Panc1 (cell line): Measurements from ENCODE around the gene CCNG2. TPM values are rescaled to one million over a fixed set of nuclear protein-coding genes. Genes with fewer than 3 reads are reported as not detected.

ENCODE experiments used
- ATAC-seq: fragments of 200-7000 bp; cut with Tn5 transposase; 2 replicates; pipeline ENCODE4 v1.9.1; 2020; ENCODE audit warnings: mild to moderate bottlenecking, moderate library complexity
- BruUV-seq: library from RNA; stranded (reverse); fragments of 400-500 nt; replicated peaks from 2 replicates; lab custom pipeline; 2021; lab: Mats Ljungman, UMichigan
- CTCF ChIA-PET: fragments of 300-600 bp; sonication (Branson Sonifier 250); formaldehyde crosslinking; loops from one replicate; lab custom pipeline; 2022; ENCODE audit warnings: antibody characterized with exemption; lab: Charles Lee
- POLR2A ChIA-PET: fragments of 300-600 bp; sonication (Branson Sonifier 250); formaldehyde crosslinking; loops from one replicate; lab custom pipeline; 2022; ENCODE audit warnings: antibody characterized with exemption; lab: Charles Lee
- DNase-seq: peaks from one replicate; pipeline ENCODE4 v3.0.0-alpha.2; 2010; ENCODE audit warnings: low read depth, low spot score
- H3K27ac ChIP-seq: 2 replicates; pipeline ENCODE4 v1.5.1; 2011; ENCODE audit warnings: mild to moderate bottlenecking, low read length, inconsistent platforms
- H3K27me3 ChIP-seq: fragments of 200-500 bp; sonication (Bioruptor generic); 2 replicates; pipeline ENCODE4 v1.6.0; 2014; ENCODE audit warnings: low read length, inconsistent platforms; ENCODE audit not compliant: control insufficient read depth, insufficient read depth
- H3K36me3 ChIP-seq: fragments of 200-500 bp; sonication (Bioruptor generic); 2 replicates; pipeline ENCODE4 v1.5.1; 2014; ENCODE audit warnings: inconsistent platforms, mild to moderate bottlenecking, low read length, moderate library complexity; ENCODE audit not compliant: control insufficient read depth, insufficient read depth
- H3K4me1 ChIP-seq: 2 replicates; pipeline ENCODE4 v1.5.1; 2011; ENCODE audit warnings: inconsistent platforms, mild to moderate bottlenecking, low read length, moderate library complexity; ENCODE audit not compliant: control insufficient read depth, insufficient read depth
- H3K4me3 ChIP-seq, 2 experiments: 2 replicates each; pipeline ENCODE4 v1.5.1; 2011 to 2012; ENCODE audit warnings: low read depth in 2 of 2, low read length in 2 of 2, mild to moderate bottlenecking in 2 of 2, inconsistent platforms in 1 of 2, moderate library complexity in 1 of 2
- H3K9me3 ChIP-seq: fragments of 200-500 bp; sonication (Bioruptor generic); 2 replicates; pipeline ENCODE4 v1.5.1; 2014; ENCODE audit warnings: low read depth, mild to moderate bottlenecking, inconsistent platforms, low read length, moderate library complexity; ENCODE audit not compliant: control insufficient read depth, insufficient read depth
- POLR2AphosphoS5 ChIP-seq: IDR thresholded peaks from 2 replicates; pipeline ENCODE4 v1.6.1; 2012; ENCODE audit warnings: mild to moderate bottlenecking, low read depth, low read length, moderate library complexity
- SIN3A ChIP-seq: IDR thresholded peaks from 2 replicates; pipeline ENCODE4 v1.6.1; 2012; ENCODE audit warnings: low read depth, mild to moderate bottlenecking, low read length, moderate library complexity, borderline replicate concordance; ENCODE audit not compliant: insufficient read depth
- TCF7L2 ChIP-seq: IDR thresholded peaks from 2 replicates; pipeline ENCODE4 v1.6.1; 2011; ENCODE audit warnings: mild to moderate bottlenecking, low read depth, low read length, inconsistent platforms
- in situ Hi-C: cut with HindIII; loops from 2 replicates; pipeline ENCODE4 v1.10.0; 2016; ENCODE audit warnings: low sequenced_read_pairs, low pct_unique_long_range_greater_than_20kb
- intact Hi-C: fragments of 100-400 bp; cut with micrococcal nuclease; formaldehyde crosslinking; loops from one replicate; pipeline ENCODE4 v1.10.0; 2022; ENCODE audit not compliant: unreplicated experiment
- total RNA-seq: library from RNA; stranded (reverse); gene quantifications from one replicate; pipeline ENCODE4 v1.2.1, GENCODE V29; 2021; ENCODE audit not compliant: unreplicated experiment
- TF ChIP-seq, protein P1 (sequence below), 2 experiments: IDR thresholded peaks; 2 replicates each; pipeline ENCODE4 v1.6.1; 2011 to 2012; ENCODE audit warnings: low read depth in 2 of 2, control low read depth in 1 of 2, low read length in 1 of 2, mild to moderate bottlenecking in 1 of 2, moderate library complexity in 1 of 2; ENCODE audit not compliant: insufficient read depth in 1 of 2
- TF ChIP-seq, protein P2 (sequence below): fragments of 450-650 bp; IDR thresholded peaks from 2 replicates; pipeline ENCODE4 v1.5.1; 2017; ENCODE audit warnings: mild to moderate bottlenecking

Gene CCNG2
- total RNA-seq, 1 experiment from 2014 or later: 18.4 TPM

DNA sequence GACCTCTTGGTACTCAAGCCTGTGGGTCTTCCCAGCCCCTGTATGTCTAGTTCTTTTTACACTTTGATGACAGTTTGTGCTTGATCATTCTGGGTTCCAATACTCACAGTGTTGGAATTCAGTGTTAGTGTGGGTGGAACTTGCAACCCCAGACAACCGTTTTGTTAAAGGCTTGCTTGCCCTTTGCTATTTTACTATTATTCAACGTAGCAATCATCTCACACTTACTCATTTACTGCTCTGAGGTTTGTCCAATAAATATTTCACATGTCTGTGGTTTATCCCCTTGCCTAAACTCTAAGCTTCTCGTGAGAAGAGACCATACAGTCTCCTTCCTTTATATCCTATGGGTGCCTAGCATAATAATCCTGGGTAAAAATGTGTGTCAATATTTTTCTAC lies 15.3 kb downstream of the CCNG2 start:
- ChIA-PET CTCF (interaction anchor here (0.6 kb wide), 1 partner anchor 77 kb away, joined by 3 read pairs; no protein-coding TSS in a partner anchor), POLR2A (no interaction called here)
- no peaks in the 10 kb centered on the region for H3K27me3 ChIP-seq
- DNase-seq: no peak
- H3K4me1 ChIP-seq: no peaks in the 10 kb centered on the region
- H3K27ac ChIP-seq: no peak overlapping the region
- no peaks in the 10 kb centered on the region for H3K36me3 ChIP-seq
- no peak for ATAC-seq
- intact Hi-C loops (no loop called here), in situ Hi-C loops (no loop called here)
- no peak overlapping the region for H3K4me3 ChIP-seq
- no peaks in the 10 kb centered on the region for H3K9me3 ChIP-seq
- TF ChIP-seq, protein P1, sequence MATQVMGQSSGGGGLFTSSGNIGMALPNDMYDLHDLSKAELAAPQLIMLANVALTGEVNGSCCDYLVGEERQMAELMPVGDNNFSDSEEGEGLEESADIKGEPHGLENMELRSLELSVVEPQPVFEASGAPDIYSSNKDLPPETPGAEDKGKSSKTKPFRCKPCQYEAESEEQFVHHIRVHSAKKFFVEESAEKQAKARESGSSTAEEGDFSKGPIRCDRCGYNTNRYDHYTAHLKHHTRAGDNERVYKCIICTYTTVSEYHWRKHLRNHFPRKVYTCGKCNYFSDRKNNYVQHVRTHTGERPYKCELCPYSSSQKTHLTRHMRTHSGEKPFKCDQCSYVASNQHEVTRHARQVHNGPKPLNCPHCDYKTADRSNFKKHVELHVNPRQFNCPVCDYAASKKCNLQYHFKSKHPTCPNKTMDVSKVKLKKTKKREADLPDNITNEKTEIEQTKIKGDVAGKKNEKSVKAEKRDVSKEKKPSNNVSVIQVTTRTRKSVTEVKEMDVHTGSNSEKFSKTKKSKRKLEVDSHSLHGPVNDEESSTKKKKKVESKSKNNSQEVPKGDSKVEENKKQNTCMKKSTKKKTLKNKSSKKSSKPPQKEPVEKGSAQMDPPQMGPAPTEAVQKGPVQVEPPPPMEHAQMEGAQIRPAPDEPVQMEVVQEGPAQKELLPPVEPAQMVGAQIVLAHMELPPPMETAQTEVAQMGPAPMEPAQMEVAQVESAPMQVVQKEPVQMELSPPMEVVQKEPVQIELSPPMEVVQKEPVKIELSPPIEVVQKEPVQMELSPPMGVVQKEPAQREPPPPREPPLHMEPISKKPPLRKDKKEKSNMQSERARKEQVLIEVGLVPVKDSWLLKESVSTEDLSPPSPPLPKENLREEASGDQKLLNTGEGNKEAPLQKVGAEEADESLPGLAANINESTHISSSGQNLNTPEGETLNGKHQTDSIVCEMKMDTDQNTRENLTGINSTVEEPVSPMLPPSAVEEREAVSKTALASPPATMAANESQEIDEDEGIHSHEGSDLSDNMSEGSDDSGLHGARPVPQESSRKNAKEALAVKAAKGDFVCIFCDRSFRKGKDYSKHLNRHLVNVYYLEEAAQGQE (IDR thresholded peaks at IDR 0.05; ENCODE audit: insufficient read depth in 1 of 2, low read depth in 2 of 2, low read length in 1 of 2): no peak
- TF ChIP-seq POLR2AphosphoS5 (no peak), SIN3A (no peak), TCF7L2 (no peak)
- TF ChIP-seq, protein P2, sequence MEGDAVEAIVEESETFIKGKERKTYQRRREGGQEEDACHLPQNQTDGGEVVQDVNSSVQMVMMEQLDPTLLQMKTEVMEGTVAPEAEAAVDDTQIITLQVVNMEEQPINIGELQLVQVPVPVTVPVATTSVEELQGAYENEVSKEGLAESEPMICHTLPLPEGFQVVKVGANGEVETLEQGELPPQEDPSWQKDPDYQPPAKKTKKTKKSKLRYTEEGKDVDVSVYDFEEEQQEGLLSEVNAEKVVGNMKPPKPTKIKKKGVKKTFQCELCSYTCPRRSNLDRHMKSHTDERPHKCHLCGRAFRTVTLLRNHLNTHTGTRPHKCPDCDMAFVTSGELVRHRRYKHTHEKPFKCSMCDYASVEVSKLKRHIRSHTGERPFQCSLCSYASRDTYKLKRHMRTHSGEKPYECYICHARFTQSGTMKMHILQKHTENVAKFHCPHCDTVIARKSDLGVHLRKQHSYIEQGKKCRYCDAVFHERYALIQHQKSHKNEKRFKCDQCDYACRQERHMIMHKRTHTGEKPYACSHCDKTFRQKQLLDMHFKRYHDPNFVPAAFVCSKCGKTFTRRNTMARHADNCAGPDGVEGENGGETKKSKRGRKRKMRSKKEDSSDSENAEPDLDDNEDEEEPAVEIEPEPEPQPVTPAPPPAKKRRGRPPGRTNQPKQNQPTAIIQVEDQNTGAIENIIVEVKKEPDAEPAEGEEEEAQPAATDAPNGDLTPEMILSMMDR: no peak
- no TSS peak for BruUV-seq

DNA sequence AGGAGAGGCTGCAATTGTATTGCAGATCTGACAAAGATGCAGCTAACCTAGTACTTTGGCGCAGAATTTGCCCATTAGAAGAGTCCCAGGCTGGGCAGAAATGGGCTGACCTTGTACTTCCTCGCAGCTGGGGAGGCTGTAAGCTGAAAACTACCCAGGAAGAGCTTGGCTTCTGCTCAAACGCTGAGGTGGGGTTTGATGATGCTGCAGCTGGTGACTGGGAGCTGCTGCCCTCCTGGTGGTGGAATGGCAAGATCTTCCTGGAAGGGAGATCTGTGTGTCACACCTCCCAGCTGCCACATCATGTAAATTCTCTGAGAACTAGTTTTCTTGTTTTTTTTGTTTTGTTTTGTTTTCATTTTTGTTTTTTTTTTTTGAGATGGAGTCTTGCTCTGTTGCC lies 17.4 kb downstream of the CCNG2 start:
- intact Hi-C loops: no loop called here
- POLR2A ChIA-PET: no interaction called here
- Histone ChIP-seq H3K27ac (no peak overlapping the region), H3K9me3 (no peaks in the 10 kb centered on the region), H3K36me3 (no peaks in the 10 kb centered on the region), H3K4me1 (no peaks in the 10 kb centered on the region), H3K4me3 (no peak overlapping the region), H3K27me3 (no peaks in the 10 kb centered on the region)
- in situ Hi-C loops: no loop called here
- ATAC-seq: no peak
- DNase-seq: no peak
- CTCF ChIA-PET: no interaction called here
- BruUV-seq: no TSS peak
- TF ChIP-seq, protein P1 (IDR thresholded peaks at IDR 0.05; ENCODE audit: insufficient read depth in 1 of 2, low read depth in 2 of 2, low read length in 1 of 2): no peak
- TF ChIP-seq TCF7L2 (no peak), SIN3A (no peak), POLR2AphosphoS5 (no peak)
- TF ChIP-seq, protein P2: no peak
